Suprapubic skin (tissue), 2 donors: ENCODE results near the gene FARS2.

Experiments
- EP300 ChIP-seq: sonication (generic); formaldehyde crosslinking; IDR thresholded peaks from one replicate; pipeline ENCODE4 v1.6.1; 2017; ENCODE audit warnings: antibody characterized with exemption
- POLR2A ChIP-seq, 2 donors: fragments of 450-650 bp; IDR thresholded peaks; one replicate each; pipeline ENCODE4 v1.6.1; 2017; ENCODE audit warnings: antibody characterized with exemption in 2 of 2, mild to moderate bottlenecking in 2 of 2, moderate library complexity in 2 of 2

- TF ChIP-seq POLR2A (IDR thresholded peaks at IDR 0.05) (no peak), EP300 (no peak)
Observed at GRCh38 chr6:5468586-5468985, 207.3 kb downstream of the FARS2 start.
